GM21528 (cell line): ENCODE measurements around the gene TARM1.

Source experiments
- ATAC-seq: cut with Tn5 transposase; IDR thresholded peaks from one replicate; pipeline ENCODE4 v1.9.1; 2021; ENCODE audit warnings: mild to moderate bottlenecking, moderate library complexity; ENCODE audit not compliant: unreplicated experiment, low FRiP score

TARM1 gene

DNA sequence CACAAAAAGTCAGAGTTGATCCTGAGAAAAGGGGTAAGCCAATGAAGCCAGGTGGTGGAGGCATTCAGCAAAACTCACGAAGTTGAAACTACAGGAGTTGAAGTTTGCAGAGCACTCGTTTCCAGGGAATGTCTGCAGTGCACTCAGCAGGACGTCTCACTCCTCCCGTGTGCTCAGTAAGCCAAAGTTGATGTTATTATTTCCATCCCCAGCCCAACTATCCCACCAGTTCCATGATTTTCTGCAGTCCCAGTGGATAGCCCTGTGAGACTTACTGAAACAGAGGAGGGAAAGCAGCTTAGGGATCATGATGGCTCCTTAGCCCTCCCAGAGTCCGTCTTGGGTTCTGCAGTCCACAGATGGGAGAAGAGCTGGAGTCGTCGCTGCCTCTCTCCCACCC lies at the start of gene TARM1:
Gene TARM1 (minus strand): TSS at position 334 of the 400 bp plus-strand sequence. CDS start 25 bp downstream, at position 309.
- ATAC-seq: no peak

DNA sequence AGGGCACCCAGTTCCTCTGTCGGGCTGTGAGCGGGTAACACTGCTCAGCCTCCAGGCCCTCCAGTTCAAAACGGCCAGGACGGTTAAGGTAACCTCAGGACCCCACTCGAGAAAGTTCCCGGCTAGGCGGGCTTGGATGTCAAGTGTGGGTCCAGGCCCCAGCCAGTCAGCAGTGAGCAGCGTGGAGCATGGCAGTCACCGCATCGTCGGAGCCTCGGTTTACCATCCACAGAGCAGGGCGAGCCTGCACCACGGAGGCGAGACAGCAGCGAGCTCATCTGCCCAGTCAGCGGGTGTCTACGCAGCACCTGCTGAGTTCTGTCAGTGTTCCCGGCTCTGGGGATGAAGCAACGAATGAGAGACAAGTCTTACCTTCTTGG lies 48.4 kb upstream of the TARM1 start:
- no peak for ATAC-seq

DNA sequence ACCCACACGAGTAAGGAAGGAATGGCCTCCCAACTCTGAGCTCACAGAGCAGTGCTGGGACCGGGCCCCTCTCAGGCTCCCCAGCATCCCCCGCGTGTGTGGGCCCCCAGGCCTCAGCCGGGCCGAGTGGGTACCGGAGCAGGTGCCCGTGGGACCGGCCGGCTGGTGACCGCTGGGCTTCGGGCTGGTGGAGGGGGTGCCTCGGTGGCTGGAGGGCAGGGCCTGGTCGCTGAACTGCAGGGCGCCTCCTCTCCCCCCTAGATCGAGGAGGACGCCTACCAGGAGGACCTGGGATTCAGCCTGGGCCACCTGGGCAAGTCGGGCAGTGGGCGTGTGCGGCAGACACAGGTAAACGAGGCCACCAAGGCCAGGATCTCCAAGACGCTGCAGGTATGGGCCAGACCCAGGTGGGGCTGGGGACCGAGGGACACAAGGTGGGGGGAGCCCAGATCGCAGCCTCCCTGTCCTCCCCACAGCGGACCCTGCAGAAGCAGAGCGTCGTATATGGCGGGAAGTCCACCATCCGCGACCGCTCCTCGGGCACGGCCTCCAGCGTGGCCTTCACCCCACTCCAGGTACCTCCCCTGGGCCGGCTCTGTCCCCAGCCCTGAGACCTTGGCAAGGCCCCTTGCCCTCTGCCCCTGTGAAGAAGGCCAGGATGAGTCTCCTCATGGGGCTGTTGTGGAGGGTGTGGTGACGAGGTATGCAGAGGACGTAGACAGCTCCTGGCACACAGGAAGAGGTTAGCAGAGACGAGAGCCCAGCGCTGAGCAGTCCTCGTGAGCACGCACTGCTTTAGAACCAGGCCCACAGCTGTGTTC lies 47.8 kb upstream of the TARM1 start:
- no peak for ATAC-seq

DNA sequence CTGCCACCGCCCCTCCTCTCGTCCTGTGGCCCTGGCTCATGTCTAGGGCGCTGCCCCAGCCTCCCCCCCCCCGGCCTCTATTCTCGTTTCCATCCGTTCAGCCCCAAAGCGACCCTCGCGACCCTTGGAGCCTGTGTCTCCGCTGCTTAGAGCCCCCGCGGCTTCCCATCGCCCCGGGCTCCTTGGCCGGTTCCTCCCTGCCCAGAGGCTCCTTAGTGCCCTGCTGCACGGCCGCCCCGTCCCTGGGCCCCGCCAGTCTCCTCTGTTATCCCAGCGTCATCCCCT lies 47.2 kb upstream of the TARM1 start:
- ATAC-seq: no peak

DNA sequence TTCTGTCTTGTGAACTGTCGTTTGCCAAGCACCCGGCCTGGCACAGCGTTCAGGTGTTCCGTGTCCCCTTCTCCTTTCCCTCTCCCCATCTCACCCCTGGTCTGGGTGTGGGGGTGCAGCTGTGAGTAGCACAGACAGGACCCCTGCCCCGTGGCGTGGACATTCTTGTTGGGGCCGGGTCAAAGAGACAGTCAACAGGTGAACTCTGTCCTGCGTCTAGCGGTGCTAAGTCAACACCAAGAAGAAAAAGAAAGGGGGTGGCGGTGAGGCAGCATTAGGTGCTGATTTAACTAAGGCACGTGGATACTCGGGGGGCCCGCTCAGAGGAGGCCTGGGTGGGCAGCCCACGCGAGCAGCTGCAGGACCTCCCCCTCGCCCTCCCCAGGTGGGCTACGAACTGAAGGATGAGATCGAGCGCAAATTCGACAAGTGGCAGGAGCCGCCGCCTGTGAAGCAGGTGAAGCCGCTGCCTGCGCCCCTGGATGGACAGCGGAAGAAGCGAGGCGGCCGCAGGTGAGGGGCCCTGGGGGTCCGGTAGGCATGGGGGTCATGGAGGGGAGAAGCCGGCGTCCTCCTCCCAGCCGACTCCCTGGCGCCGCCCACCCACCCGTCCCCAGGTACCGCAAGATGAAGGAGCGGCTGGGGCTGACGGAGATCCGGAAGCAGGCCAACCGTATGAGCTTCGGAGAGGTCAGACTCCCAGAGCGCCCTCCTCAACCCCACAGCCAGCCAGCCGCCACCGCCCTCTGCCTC lies 46.7 kb upstream of the TARM1 start:
- ATAC-seq: no peak

DNA sequence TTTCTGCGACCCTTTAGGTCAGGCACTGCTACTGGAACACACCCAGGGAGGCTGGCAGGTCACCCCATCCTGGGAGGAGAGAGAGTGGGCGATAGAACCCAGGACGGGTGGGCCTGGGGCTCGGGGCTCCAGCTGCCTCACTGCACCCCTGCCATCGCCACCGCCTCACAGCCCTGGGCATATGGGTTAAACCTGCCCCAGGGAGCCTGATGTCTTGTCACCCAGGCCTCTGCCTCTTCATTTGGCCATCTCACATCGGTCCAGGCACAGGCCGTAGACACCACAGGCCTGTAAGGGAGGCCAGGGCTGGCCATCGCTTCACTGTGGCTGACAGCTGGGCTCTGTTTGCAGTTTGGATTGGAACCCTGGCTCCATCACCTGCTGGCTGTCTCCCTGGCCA lies 44.5 kb upstream of the TARM1 start:
- no peak for ATAC-seq

DNA sequence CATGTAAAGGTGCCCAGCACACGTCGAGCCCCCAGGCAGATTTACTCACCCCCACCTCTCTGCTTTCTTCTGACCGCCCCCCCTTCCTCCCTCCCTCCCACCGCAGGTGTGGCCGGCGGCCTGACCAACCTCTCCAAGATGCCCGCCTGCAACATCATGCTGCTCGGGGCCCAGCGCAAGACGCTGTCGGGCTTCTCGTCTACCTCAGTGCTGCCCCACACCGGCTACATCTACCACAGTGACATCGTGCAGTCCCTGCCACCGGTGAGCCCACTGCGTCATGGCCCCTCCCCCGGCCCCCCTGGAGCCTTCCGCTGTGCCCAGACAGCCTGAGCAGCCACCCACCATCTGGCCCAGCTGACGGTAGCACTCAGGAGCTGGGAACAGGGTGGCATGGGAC lies 43.2 kb upstream of the TARM1 start:
- ATAC-seq: no peak

DNA sequence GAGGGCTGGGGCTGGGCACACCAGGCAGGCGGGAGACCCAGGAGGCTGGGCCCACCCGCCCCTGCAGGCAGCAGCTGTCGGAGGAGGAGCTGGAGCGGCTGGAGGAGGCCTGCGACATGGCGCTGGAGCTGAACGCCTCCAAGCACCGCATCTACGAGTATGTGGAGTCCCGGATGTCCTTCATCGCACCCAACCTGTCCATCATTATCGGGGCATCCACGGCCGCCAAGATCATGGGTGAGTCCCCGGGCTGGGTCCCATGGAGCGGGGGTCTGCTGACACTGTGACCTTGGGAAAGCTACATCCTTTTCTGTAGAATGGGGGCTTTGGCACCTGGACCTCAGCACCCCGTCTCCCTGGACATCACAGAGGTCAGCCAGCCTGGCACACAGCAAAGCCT lies 42.5 kb upstream of the TARM1 start:
- no peak for ATAC-seq

DNA sequence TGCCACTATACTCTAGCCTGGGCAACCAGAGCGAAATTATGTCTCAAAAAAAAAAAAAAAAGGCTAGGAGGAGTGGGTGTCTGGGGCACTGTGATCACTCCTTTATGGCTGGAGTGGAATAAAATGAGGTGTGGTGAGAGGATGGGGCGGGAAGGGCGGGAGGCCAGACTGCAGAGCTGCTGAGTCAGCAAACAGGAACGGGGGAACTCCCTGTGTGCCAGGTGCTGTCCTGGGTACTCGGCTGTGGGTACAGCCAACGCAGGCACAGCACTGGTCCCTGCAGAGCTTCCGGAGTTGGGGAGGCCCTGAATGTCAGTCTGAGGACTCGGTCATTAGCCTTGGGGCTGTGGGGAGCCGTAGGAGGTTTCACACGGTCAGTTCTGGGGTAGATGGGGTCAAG lies 40.1 kb upstream of the TARM1 start:
- ATAC-seq: no peak

DNA sequence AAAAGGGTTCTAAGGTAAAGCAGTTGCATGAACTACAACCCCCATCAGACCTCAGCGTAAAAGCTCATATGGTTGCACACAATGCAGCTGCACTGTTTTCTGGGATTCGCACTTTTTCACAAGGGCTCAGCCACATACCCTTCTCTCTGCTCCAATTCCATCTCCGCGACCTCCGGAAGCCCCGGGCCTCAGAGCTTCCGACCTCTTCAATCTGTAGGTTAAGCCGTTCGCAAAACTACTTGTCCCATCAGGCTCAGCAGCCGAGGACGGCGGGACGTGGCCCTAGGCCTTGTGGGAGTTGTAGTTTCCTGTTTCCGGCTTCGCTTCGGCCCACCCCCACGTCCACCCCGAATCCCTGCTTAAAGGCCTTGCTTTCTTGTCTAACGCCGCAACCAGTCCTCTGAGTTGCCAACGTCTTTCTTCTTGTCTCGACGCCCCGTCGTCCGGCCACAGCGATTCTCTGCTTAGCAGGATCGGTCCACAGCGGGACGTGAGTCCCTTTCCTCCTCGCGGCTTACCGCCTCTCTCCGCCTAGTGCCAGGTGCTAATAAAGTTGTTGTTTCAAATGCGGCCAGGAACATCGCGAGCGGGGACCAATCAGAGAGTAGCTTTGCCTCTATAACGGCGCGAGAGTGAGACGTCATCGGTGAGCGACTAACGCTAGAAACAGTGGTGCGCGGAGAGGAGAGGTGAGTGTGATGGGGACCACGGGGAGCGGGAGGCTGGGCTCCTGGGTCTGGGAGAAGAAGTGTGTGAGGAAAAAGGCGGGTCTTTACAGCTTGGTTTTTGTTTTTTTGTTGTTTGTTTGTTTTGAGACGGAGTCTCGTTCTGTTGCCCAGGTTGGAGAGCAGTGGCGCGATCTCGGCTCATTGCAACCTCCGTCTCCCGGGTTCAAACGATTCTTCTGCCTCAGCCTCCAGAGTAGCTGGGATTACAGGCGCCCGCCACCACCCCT lies 34.2 kb upstream of the TARM1 start, which contains the start of the genes PRPF31 and TFPT:
Gene PRPF31 (plus strand): TSS at position 646 of the 955 bp plus-strand sequence. CDS start 2,525 bp downstream, outside the sequence.
Gene TFPT (minus strand): TSS at position 549 of the 955 bp plus-strand sequence. CDS start 388 bp downstream, at position 161.
- ATAC-seq: peak; percentile 68

DNA sequence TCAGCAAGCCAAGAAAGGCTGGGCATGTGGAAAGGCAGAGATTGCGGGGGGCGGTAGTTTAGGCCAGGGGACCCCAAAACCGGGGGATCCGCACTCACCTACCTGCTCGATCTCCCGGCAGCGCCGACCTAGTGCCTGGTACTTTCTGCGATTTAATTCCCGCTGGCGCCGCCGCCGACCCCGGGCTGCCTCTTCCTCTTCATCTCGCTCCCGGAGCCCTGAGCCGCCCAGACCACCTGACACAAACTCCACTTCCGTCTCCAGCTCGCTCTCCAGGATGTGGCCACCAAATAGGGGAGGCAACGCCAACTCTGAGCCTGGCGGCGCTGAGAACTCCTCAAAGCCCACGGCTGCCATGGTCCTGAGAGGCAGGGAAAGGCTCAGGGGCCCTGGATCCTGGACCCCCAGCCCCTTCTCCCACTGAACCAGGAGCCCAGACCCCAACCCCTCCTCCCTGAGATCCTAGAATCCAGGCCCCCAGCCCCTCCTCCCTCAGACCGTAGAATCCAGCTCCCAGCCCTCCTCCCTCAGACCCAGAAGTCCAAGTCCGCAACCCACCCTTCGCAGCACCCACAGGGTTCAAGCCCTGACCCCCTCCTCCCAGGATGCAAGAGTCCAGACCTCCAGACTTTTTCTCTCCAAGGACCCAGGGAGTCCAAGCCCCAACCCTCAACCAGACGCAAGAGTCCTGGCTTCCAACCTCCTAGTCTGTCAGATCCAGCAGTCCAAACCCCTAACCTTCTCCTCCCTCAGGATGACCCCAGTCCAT lies 33.4 kb upstream of the TARM1 start:
- peak; percentile 2 for ATAC-seq

DNA sequence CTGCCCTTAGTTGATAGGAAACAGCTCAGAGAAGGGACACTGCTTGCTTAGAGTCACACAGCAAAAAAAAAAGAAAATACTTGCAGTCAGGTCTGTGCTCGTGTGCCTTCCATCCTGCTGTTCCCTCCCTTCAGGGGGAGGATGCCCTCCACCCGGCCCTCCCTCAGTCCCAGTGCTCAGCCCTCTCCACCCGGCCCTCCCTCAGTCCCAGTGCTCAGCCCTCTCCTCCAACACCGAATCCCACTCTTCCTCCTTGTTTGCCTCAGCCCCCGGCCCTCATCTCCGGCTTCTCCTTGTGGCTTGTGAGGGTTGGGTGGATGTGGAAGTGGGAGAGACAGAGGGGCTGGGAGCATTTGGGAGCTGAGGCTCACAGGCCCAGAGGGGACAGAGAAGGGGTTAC lies 28.5 kb upstream of the TARM1 start:
- ATAC-seq: no peak

DNA sequence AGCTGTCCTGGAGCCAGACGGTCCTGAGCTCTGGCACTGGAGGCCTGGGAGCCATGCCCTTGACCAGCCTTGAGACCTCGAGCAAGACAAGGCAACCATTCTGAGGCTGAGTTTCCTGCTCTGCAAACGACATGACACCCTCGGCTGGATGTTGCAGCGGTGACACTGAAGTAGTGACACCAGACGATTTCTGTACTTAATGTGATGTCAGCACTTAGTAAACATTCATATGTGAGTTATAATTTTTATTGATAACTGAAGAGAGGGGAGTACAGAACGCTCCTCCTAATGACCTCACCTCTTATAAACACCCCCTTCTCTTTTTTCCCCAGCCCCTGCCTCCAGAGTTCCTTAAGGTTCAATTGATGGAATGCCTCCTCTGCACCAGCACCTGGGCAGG lies 27.3 kb upstream of the TARM1 start:
- ATAC-seq: no peak

DNA sequence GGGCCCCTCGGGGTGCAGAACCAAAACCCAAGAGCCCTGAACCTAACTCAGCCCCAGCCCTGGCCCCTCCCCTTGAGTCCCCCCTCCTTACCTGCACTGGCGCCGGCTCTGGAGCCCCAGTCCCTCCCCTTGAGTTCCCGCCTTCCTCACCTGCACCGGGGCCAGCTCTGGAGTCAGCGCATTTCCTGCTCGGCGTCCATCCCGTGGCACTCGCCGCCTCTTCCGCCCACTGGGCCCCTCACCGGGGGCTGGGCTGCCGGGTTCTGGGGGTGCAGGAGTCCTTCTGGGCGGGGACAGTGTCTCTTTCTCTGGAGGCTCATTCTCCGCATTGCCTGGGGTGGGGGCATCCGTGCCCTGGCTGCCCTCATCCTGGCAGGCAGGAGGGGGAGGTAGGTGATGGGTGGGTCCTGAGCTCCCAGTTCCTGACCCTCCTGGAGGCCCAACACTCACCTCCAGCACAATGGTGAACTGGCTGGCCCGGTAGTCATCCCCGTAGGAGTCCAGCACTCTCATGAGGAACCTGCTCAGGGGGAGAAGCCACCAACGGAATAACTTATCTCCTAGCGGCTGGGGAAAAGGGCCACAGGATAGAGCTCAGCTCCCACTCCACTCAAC lies 26.8 kb upstream of the TARM1 start:
- no peak for ATAC-seq

DNA sequence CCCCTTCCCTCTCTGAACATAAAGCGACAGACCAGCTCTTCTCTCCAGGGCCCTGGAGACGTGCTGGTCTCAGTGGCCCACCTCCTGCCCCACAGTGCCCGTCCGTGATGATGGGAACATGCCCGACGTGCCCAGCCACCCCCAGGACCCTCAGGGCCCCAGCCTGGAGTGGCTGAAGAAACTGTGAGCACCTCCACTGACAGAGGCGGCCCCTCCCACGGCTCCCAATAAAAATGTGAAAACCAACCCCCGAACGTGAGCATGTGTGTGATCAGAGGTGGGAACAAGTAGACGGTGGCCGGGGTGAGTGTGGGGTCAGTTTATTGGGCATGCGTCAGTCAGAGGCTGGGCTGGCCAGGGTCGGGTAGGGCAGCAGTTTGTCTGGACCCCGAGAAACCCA lies 25.6 kb upstream of the TARM1 start:
- ATAC-seq: no peak

DNA sequence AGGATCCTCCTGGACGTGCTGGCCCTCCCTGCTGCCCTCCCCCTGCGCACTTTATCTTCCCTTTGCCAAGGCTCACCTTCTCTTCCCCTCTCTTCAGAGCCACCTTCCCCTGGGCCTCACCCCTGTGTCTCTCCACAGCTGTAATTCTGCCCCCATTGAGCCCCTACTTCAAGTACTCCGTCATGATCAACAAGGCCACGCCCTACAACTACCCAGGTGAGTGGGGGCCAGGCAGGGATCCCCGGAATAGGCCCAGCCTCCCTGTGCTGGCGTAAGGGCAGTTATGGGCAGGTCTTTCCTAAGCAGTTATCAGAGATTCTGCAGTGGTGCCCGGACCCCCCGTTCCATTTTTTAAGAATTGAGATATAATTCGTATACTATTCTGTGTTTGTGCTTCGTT lies 24.6 kb upstream of the TARM1 start:
- no peak for ATAC-seq

DNA sequence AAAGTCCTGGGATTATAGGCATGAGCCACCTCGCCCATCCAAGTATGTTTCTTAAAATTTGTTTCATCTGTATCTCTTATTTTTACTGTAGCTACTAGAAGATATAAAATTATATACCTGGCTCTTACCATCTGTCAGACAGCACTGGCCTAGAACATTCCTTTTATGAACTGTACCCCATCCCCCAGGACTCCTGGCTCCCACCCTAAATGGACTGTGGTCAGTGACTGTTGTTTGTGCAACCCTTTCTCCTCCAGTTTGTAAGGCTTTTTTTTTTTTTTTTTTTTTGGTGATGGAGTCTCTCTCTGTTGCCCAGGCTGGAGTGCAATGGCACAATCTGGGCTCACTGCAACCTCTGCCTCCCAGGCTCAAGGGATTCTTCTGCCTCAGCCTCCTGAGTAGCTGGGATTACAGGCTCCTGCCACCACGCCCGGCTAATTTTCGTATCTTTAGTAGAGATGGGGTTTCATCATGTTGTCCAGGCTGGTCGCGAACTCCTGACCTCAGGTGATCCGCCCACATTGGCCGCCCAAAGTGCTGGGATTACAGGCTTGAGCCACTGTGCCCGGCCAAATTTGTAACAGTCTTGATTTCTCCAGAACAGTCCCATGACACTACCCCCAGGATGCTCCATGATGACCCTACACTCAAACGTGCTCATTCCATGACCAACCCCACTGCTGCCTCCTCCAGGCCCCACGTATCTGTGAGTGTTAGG lies 24.0 kb upstream of the TARM1 start:
- ATAC-seq: no peak

DNA sequence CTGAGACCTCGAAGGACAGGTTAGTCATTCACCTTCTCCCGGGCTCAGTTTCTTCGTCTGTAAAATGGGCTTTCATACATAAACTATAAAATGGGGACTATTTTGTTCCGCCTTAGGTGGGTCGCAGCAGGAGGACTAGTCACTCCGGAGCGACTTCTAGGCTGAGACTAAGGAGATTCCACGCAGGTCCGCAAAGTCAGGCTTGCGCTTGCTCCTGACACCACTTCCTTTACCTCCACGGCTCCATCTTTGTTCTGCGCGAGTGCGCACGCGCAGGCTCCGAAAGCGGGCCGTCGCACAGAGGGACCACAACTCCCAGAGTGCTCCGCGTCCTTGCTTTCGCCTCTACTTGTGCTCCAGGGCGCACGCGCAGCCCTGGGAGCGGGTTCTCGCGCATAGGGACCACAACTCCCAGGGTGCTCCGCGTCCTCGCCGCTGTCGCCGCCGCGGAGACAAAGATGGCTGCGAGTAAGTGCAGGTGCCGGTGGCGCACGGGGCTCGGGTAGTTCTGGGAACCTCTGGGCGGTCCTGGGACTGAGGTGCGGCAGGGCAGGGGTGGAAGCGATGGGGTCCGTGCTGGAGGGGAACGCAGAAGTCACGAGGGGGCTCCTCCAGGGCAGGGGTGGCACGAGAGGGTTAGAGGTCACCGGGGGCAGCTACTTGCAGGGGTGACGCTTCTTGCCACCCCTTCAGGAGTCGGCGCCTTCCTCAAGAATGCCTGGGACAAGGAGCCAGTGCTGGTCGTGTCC lies 21.4 kb upstream of the TARM1 start, which contains the start of gene NDUFA3:
Gene NDUFA3 (plus strand): TSS at position 435 of the 749 bp plus-strand sequence. CDS start 24 bp downstream, at position 459.
- peak; percentile 84 for ATAC-seq
